Fibroblast of lung (primary cell): Measurements from ENCODE around the gene AP3D1. TPM values are rescaled to one million over a fixed set of nuclear protein-coding genes. Genes with fewer than 3 reads are reported as not detected.

ENCODE experiments used
- DNase-seq, 2 donors: peaks; one replicate each; pipeline versions ENCODE4 v3.0.0 to v3.0.0-alpha.2; 2010; ENCODE audit warnings: low read depth in 2 of 2
- H2AFZ ChIP-seq: 2 replicates; pipeline ENCODE4 v1.5.1; 2012; ENCODE audit warnings: low read length, control low read depth, inconsistent platforms
- H3K27ac ChIP-seq: 2 replicates; pipeline ENCODE4 v1.5.1; 2011; ENCODE audit warnings: low read length, control low read depth; ENCODE audit not compliant: insufficient read depth
- H3K27me3 ChIP-seq: 2 replicates; pipeline ENCODE4 v1.5.1; 2011; ENCODE audit warnings: mild to moderate bottlenecking, low read length; ENCODE audit not compliant: control insufficient read depth, insufficient read depth
- H3K36me3 ChIP-seq: 2 replicates; pipeline ENCODE4 v1.5.1; 2011; ENCODE audit warnings: low read length; ENCODE audit not compliant: control insufficient read depth, insufficient read depth
- H3K4me1 ChIP-seq: 2 replicates; pipeline ENCODE4 v1.5.1; 2011; ENCODE audit warnings: low read length; ENCODE audit not compliant: control insufficient read depth, insufficient read depth; ENCODE audit errors: extremely low read depth
- H3K4me2 ChIP-seq: 2 replicates; pipeline ENCODE4 v1.5.1; 2011; ENCODE audit warnings: low read length, control low read depth; ENCODE audit not compliant: insufficient read depth; ENCODE audit errors: extremely low read depth
- H3K4me3 ChIP-seq, 4 experiments: fragments of 200-600 bp in 1 of 4; sonication (generic) in 1 of 4; replicated peaks in 1 of 4; 2 replicates each; pipeline ENCODE4 v1.5.1; 2011 to 2016; ENCODE audit warnings: low read length in 4 of 4, low read depth in 3 of 4, mild to moderate bottlenecking in 3 of 4, control low read depth in 2 of 4, inconsistent platforms in 1 of 4, mixed read lengths in 1 of 4; ENCODE audit not compliant: insufficient read depth in 1 of 4; ENCODE audit errors: control extremely low read depth in 1 of 4
- H3K79me2 ChIP-seq: 2 replicates; pipeline ENCODE4 v1.5.1; 2012; ENCODE audit warnings: mild to moderate bottlenecking, low read length, inconsistent platforms; ENCODE audit not compliant: control insufficient read depth, insufficient read depth
- H3K9ac ChIP-seq: 2 replicates; pipeline ENCODE4 v1.5.1; 2011; ENCODE audit warnings: mild to moderate bottlenecking, low read length, control low read depth; ENCODE audit not compliant: insufficient read depth
- H3K9me3 ChIP-seq: 2 replicates; pipeline ENCODE4 v1.5.1; 2012; ENCODE audit warnings: low read depth, low read length; ENCODE audit not compliant: control insufficient read depth, insufficient read depth
- H4K20me1 ChIP-seq: 2 replicates; pipeline ENCODE4 v1.5.1; 2011; ENCODE audit warnings: low read length; ENCODE audit not compliant: control insufficient read depth, insufficient read depth; ENCODE audit errors: extremely low read depth
- EZH2 ChIP-seq: IDR thresholded peaks from 2 replicates; pipeline ENCODE4 v1.5.1; 2012; ENCODE audit warnings: low read length, control low read depth, mild to moderate bottlenecking; ENCODE audit errors: missing control alignments
- polyA plus RNA-seq, 2 donors: library from polyadenylated mRNA; depleted of rRNA in 1 of 2; stranded (reverse) in 1 of 2; unstranded in 1 of 2; fragments of >200 nt; gene quantifications; 2 replicates each; pipeline ENCODE4 v1.2.1, GENCODE V29; 2011 to 2012; ENCODE audit warnings: missing spikeins in 1 of 2
- total RNA-seq: library from RNA; depleted of rRNA; stranded (reverse); fragments of >200 nt; gene quantifications from 2 replicates; pipeline ENCODE4 v1.2.1, GENCODE V29; 2014
- TF ChIP-seq, protein P1 (sequence below), 2 donors: IDR thresholded peaks in 1 of 2; conservative IDR thresholded peaks in 1 of 2; 1 replicate in 1 of 2; 2 replicates in 1 of 2; pipeline ENCODE4 v1.5.1; 2011 to 2012; ENCODE audit warnings: low read length in 2 of 2, control low read depth in 1 of 2, inconsistent platforms in 1 of 2, low read depth in 1 of 2, mild to moderate bottlenecking in 1 of 2

The AP3D1 gene
- total and polyA plus RNA-seq, 2 donors (not counting 1 experiment from before 2014, with no cell fraction given): 68.0 to 99.9 TPM

GRCh38 chr19:2060884-2061494 is 90.4 kb downstream of the AP3D1 start:
- peak overlapping the region; percentile 73 for H3K4me2 ChIP-seq
- no peak overlapping the region for H2AFZ ChIP-seq
- H4K20me1 ChIP-seq: no peaks in the 10 kb centered on the region
- peak overlapping the region; percentile 97 for H3K9ac ChIP-seq
- H3K4me1 ChIP-seq: peaks cover 36% of the 10 kb centered on the region
- H3K27me3 ChIP-seq: no peaks in the 10 kb centered on the region
- TF ChIP-seq, protein P1, sequence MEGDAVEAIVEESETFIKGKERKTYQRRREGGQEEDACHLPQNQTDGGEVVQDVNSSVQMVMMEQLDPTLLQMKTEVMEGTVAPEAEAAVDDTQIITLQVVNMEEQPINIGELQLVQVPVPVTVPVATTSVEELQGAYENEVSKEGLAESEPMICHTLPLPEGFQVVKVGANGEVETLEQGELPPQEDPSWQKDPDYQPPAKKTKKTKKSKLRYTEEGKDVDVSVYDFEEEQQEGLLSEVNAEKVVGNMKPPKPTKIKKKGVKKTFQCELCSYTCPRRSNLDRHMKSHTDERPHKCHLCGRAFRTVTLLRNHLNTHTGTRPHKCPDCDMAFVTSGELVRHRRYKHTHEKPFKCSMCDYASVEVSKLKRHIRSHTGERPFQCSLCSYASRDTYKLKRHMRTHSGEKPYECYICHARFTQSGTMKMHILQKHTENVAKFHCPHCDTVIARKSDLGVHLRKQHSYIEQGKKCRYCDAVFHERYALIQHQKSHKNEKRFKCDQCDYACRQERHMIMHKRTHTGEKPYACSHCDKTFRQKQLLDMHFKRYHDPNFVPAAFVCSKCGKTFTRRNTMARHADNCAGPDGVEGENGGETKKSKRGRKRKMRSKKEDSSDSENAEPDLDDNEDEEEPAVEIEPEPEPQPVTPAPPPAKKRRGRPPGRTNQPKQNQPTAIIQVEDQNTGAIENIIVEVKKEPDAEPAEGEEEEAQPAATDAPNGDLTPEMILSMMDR (conservative IDR thresholded peaks at IDR 0.05 in 1 of 2, IDR thresholded peaks at IDR 0.05 in 1 of 2; ENCODE audit: low read depth in 1 of 2, low read length in 2 of 2): no peak
- TF ChIP-seq EZH2: no peak
- peak; percentile 58 to 89 for DNase-seq
- peak overlapping the region; percentile 22 to 65 (median 32) for H3K4me3 ChIP-seq
- no peaks in the 10 kb centered on the region for H3K79me2 ChIP-seq
- peak overlapping the region; percentile 95 for H3K27ac ChIP-seq
- H3K9me3 ChIP-seq: no peaks in the 10 kb centered on the region
- H3K36me3 ChIP-seq: no peaks in the 10 kb centered on the region

- H3K27me3 ChIP-seq: no peaks in the 10 kb centered on the region
- H3K27ac ChIP-seq: peak overlapping the region; percentile 95
- H4K20me1 ChIP-seq: no peaks in the 10 kb centered on the region
- H3K9me3 ChIP-seq: no peaks in the 10 kb centered on the region
- no peak overlapping the region for H2AFZ ChIP-seq
- H3K4me2 ChIP-seq: no peak overlapping the region
- peaks cover 35% of the 10 kb centered on the region for H3K4me1 ChIP-seq
- H3K4me3 ChIP-seq: no peak overlapping the region
- DNase-seq: peak; percentile 73 to 89
- H3K9ac ChIP-seq: peak overlapping the region; percentile 49
- TF ChIP-seq EZH2: no peak
- TF ChIP-seq, protein P1 (conservative IDR thresholded peaks at IDR 0.05 in 1 of 2, IDR thresholded peaks at IDR 0.05 in 1 of 2; ENCODE audit: low read depth in 1 of 2, low read length in 2 of 2): no peak
- H3K79me2 ChIP-seq: no peaks in the 10 kb centered on the region
- no peaks in the 10 kb centered on the region for H3K36me3 ChIP-seq
These were observed 91.8 kb downstream of the AP3D1 start for GRCh38 chr19:2059422-2060201.

- Histone ChIP-seq H2AFZ (no peak overlapping the region), H3K4me1 (peaks cover 31% of the 10 kb centered on the region), H3K36me3 (no peaks in the 10 kb centered on the region), H3K4me2 (no peak overlapping the region), H3K9ac (no peak overlapping the region), H3K27me3 (no peaks in the 10 kb centered on the region), H4K20me1 (no peaks in the 10 kb centered on the region), H3K79me2 (no peaks in the 10 kb centered on the region), H3K9me3 (no peaks in the 10 kb centered on the region), H3K4me3 (no peak overlapping the region), H3K27ac (peak overlapping the region; percentile 95)
- TF ChIP-seq EZH2: no peak
- TF ChIP-seq, protein P1 (conservative IDR thresholded peaks at IDR 0.05 in 1 of 2, IDR thresholded peaks at IDR 0.05 in 1 of 2; ENCODE audit: low read depth in 1 of 2, low read length in 2 of 2): no peak
- DNase-seq: no peak
These were observed 92.6 kb downstream of the AP3D1 start for GRCh38 chr19:2058570-2059421.
